Tibial artery (tissue), 4 donors: ENCODE measurements around the gene LCE1D.

Source experiments
- DNase-seq, 2 donors: peaks; one replicate each; pipeline ENCODE4 v3.0.0-alpha.2; 2019
- H3K27ac ChIP-seq, 2 donors: fragments of 200-600 bp; sonication (generic) in 1 of 2; 1 replicate in 1 of 2; 2 replicates in 1 of 2; pipeline ENCODE4 v1.5.1; 2018 to 2019; ENCODE audit warnings: mild to moderate bottlenecking in 1 of 2
- H3K27me3 ChIP-seq, 2 donors: fragments of 200-600 bp; sonication (generic) in 1 of 2; one replicate each; pipeline versions ENCODE4 v1.5.1 to v1.6.0; 2016 to 2019
- H3K36me3 ChIP-seq, 3 donors: fragments of 200-600 bp; sonication (generic) in 2 of 3; one replicate each; pipeline ENCODE4 v1.5.1; 2016 to 2019; ENCODE audit warnings: mild to moderate bottlenecking in 2 of 3
- H3K4me1 ChIP-seq, 4 donors: fragments of 200-600 bp; sonication (generic) in 2 of 4; 1 replicate in 3 of 4; 2 replicates in 1 of 4; pipeline ENCODE4 v1.5.1; 2016 to 2019
- H3K4me3 ChIP-seq, 2 donors: fragments of 200-600 bp; sonication (generic) in 1 of 2; 1 replicate in 1 of 2; 2 replicates in 1 of 2; pipeline ENCODE4 v1.5.1; 2018 to 2019; ENCODE audit warnings: mild to moderate bottlenecking in 2 of 2
- H3K9me3 ChIP-seq, 3 donors: fragments of 200-600 bp; sonication (generic) in 1 of 3; one replicate each; pipeline ENCODE4 v1.5.1; 2016 to 2019
- intact Hi-C: fragments of 100-400 bp; cut with DNase I; formaldehyde crosslinking; loops from one replicate; pipeline ENCODE4 v1.15.0; 2023; ENCODE audit warnings: low total_unique reads
- TF ChIP-seq, protein P1 (sequence below), 2 experiments: fragments of 200-600 bp in 1 of 2; fragments of 450-650 bp in 1 of 2; IDR thresholded peaks; one replicate each; pipeline ENCODE4 v1.5.1; 2017 to 2019; ENCODE audit warnings: antibody characterized with exemption in 2 of 2, mild to moderate bottlenecking in 1 of 2, moderate library complexity in 1 of 2

LCE1D gene

DNA sequence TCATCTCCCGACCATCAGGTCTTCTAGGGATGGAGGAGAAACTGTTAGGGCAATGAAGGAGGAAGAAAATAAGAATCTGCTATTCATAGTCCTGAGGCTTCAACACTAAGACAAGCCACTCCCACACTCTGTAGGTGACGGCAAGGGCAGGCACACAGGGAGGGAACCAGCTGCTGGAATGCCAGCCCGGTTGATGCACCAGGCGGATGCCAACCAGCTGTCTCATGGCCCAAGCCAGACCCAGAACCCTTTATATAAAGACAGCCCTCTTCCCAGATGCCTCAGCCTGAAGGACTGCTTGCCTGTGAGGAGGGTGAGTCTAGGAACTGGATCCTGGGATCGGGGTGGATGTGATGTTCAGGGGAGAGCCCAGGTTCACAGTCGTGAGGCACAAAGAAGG lies 38.8 kb upstream of the LCE1D start, which contains the start of gene KPRP:
Gene KPRP, plus strand, starts transcription at position 279 of the 400 bp plus-strand sequence. CDS start 1,564 bp downstream, outside the sequence.
- DNase-seq: no peak
- TF ChIP-seq, protein P1, sequence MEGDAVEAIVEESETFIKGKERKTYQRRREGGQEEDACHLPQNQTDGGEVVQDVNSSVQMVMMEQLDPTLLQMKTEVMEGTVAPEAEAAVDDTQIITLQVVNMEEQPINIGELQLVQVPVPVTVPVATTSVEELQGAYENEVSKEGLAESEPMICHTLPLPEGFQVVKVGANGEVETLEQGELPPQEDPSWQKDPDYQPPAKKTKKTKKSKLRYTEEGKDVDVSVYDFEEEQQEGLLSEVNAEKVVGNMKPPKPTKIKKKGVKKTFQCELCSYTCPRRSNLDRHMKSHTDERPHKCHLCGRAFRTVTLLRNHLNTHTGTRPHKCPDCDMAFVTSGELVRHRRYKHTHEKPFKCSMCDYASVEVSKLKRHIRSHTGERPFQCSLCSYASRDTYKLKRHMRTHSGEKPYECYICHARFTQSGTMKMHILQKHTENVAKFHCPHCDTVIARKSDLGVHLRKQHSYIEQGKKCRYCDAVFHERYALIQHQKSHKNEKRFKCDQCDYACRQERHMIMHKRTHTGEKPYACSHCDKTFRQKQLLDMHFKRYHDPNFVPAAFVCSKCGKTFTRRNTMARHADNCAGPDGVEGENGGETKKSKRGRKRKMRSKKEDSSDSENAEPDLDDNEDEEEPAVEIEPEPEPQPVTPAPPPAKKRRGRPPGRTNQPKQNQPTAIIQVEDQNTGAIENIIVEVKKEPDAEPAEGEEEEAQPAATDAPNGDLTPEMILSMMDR (IDR thresholded peaks at IDR 0.05): no peak
- no peak within 1 kb of the TSS for H3K27ac ChIP-seq
- intact Hi-C loops: no loop called here
- H3K27me3 ChIP-seq: no peaks in the 10 kb centered on the region
- H3K36me3 ChIP-seq: no peaks in the 10 kb centered on the region
- no peaks in the 10 kb centered on the region for H3K9me3 ChIP-seq
- H3K4me1 ChIP-seq: no peaks in the 10 kb centered on the region
- no peak within 1 kb of the TSS for H3K4me3 ChIP-seq

DNA sequence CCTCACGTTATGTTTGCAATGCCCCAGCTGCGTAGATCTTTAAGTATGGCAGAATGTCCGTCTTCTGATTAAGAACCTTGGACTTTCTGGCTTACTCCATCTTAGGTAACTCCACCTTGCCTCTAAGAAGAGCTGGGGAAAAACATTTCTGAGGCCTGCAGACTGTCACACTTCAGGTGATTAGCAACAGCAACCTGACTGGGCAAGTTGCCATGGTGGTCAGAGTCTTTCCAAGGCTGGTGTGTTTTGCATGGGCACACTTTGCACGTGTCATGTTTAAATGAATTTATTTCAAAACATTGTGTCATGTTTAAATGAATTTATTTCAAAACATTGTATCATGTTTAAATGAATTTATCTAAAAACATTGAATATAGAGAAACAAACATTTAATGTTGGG lies 37.9 kb upstream of the LCE1D start:
- Histone ChIP-seq H3K27ac (no peak overlapping the region), H3K27me3 (no peaks in the 10 kb centered on the region), H3K4me1 (no peaks in the 10 kb centered on the region), H3K36me3 (no peaks in the 10 kb centered on the region), H3K4me3 (no peak overlapping the region), H3K9me3 (no peaks in the 10 kb centered on the region)
- DNase-seq: no peak
- intact Hi-C loops: no loop called here
- TF ChIP-seq, protein P1 (IDR thresholded peaks at IDR 0.05): no peak

DNA sequence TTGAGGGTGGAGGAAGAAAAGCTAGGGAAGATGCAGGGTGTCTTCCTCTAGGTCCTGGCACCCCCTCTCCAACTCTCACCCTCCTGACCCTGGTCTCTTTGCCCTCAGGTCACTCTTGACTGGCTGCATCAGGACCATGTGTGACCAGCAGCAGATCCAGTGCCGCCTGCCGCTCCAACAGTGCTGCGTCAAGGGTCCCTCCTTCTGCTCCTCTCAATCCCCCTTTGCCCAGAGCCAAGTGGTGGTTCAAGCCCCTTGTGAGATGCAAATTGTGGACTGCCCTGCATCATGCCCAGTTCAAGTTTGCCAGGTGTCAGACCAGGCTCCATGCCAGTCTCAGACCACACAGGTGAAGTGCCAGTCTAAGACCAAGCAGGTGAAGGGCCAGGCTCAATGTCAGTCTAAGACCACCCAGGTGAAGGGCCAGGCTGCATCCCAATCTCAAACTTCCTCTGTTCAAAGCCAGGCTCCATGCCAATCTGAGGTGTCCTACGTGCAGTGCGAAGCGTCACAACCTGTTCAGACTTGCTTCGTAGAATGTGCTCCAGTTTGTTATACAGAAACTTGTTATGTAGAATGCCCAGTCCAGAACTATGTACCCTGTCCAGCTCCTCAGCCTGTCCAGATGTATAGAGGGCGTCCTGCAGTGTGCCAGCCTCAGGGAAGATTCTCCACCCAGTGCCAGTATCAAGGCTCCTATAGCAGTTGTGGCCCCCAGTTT lies 36.9 kb upstream of the LCE1D start:
- intact Hi-C loops: no loop called here
- no peaks in the 10 kb centered on the region for H3K27me3 ChIP-seq
- H3K36me3 ChIP-seq: no peaks in the 10 kb centered on the region
- H3K4me1 ChIP-seq: no peaks in the 10 kb centered on the region
- no peak for DNase-seq
- H3K27ac ChIP-seq: no peak overlapping the region
- TF ChIP-seq, protein P1 (IDR thresholded peaks at IDR 0.05): no peak
- no peaks in the 10 kb centered on the region for H3K9me3 ChIP-seq
- H3K4me3 ChIP-seq: no peak overlapping the region

DNA sequence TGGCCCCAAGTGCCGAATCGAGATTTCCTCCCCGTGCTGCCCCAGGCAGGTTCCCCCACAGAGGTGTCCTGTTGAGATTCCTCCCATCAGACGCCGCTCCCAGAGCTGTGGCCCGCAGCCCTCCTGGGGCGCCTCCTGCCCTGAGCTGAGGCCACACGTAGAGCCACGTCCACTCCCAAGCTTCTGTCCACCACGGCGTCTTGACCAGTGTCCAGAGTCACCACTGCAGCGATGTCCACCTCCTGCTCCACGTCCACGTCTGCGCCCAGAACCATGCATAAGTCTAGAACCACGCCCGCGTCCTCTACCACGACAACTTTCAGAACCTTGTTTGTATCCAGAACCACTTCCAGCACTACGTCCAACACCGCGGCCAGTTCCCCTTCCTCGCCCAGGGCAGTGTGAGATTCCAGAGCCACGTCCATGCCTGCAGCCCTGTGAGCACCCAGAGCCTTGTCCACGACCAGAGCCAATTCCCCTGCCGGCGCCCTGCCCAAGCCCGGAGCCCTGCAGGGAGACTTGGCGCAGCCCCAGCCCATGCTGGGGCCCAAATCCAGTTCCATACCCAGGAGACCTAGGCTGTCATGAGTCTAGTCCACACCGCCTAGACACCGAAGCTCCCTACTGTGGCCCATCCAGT lies 35.9 kb upstream of the LCE1D start:
- H3K27me3 ChIP-seq: no peaks in the 10 kb centered on the region
- H3K4me1 ChIP-seq: no peaks in the 10 kb centered on the region
- H3K36me3 ChIP-seq: no peaks in the 10 kb centered on the region
- H3K27ac ChIP-seq: no peak overlapping the region
- H3K4me3 ChIP-seq: no peak overlapping the region
- no peak for DNase-seq
- intact Hi-C loops: no loop called here
- TF ChIP-seq, protein P1 (IDR thresholded peaks at IDR 0.05): no peak
- no peaks in the 10 kb centered on the region for H3K9me3 ChIP-seq

DNA sequence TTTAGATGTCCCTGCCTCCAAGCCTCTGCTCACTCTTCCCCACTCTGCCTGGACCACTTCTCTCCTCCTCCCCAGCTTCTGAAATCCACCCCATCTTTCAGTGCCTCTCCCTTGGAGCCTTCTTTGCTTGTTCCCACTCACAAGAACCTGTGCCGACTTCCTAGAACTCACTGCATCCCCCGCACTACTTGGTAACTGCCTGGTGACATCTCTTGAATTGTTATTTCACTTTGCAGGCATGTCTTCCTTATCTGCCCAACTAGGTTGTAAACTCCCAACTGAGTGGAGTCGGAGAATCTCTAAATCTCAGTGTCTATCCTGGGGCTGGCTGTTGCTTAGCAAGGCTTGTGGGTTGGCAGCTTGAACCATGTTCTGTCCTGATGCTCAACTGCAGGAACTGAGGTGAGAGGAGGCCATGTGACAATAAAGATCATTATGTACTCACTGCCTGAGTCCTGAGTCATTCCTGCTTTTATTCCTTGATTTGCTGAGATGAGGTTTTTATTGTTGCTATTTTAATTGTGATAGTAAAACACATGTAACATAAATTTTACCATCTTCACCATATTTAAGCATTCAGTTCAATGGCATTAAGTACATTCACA lies 34.8 kb upstream of the LCE1D start:
- Histone ChIP-seq H3K4me3 (no peak overlapping the region), H3K27me3 (no peaks in the 10 kb centered on the region), H3K9me3 (no peaks in the 10 kb centered on the region), H3K27ac (no peak overlapping the region), H3K36me3 (no peaks in the 10 kb centered on the region), H3K4me1 (no peaks in the 10 kb centered on the region)
- TF ChIP-seq, protein P1 (IDR thresholded peaks at IDR 0.05): no peak
- intact Hi-C loops: no loop called here
- DNase-seq: no peak
